ENCODE measurements around the gene ARMC9.
"Not testable (repeated sequence)": the region's sequence is repeated elsewhere in the genome, so short reads cannot be mapped to it uniquely, and the experiment has no call there.

The ARMC9 gene

DNA sequence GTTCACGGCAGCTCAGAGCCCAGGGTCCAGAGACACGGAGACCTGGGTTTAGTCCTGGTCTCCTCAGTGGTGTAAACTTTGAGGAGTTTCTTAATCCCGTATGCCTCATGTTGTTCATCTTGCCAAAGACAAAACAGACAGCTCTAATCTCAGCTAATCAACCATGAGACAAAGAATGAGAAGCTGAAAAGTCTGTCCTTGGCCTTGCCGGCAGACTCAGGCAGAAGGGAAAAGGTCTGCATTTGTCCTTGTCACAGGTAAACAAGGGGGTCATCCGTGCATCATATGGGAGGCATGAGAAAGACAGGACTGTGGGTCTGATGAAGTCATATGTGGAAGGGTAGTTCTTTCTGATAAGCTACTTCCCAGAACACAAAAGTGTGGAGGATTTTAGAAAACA lies 1.8 kb upstream of the ARMC9 start:
- DNase-seq (ENCODE audit: low read depth): no peak
- H3K4me3 ChIP-seq (replicated peaks; ENCODE audit: low read depth, low read length): no peak overlapping the region
- TF ChIP-seq, protein P1, sequence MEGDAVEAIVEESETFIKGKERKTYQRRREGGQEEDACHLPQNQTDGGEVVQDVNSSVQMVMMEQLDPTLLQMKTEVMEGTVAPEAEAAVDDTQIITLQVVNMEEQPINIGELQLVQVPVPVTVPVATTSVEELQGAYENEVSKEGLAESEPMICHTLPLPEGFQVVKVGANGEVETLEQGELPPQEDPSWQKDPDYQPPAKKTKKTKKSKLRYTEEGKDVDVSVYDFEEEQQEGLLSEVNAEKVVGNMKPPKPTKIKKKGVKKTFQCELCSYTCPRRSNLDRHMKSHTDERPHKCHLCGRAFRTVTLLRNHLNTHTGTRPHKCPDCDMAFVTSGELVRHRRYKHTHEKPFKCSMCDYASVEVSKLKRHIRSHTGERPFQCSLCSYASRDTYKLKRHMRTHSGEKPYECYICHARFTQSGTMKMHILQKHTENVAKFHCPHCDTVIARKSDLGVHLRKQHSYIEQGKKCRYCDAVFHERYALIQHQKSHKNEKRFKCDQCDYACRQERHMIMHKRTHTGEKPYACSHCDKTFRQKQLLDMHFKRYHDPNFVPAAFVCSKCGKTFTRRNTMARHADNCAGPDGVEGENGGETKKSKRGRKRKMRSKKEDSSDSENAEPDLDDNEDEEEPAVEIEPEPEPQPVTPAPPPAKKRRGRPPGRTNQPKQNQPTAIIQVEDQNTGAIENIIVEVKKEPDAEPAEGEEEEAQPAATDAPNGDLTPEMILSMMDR (IDR thresholded peaks at IDR 0.05; ENCODE audit: low read length, missing control alignments): no peak

DNA sequence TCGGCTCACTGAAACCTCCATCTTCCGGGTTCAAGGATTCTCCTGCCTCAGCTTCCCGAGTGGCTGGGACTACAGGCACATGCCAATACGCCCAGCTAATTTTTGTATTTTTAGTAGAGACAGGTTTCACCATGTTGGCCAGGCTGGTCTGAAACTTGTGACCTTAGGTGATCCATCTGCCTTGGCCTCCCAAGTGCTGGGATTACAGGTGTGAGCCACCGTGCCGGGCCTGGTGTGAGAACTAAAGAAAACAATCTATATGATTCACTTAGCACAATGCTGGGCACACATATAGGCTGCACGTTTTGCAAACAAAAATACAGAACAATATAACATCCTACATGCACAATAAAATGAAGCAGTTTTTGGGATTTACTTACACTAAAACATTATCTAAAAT lies 1.2 kb upstream of the ARMC9 start:
- not testable (repeated sequence) for DNase-seq (ENCODE audit: low read depth); H3K4me3 ChIP-seq (replicated peaks; ENCODE audit: low read depth, low read length)

DNA sequence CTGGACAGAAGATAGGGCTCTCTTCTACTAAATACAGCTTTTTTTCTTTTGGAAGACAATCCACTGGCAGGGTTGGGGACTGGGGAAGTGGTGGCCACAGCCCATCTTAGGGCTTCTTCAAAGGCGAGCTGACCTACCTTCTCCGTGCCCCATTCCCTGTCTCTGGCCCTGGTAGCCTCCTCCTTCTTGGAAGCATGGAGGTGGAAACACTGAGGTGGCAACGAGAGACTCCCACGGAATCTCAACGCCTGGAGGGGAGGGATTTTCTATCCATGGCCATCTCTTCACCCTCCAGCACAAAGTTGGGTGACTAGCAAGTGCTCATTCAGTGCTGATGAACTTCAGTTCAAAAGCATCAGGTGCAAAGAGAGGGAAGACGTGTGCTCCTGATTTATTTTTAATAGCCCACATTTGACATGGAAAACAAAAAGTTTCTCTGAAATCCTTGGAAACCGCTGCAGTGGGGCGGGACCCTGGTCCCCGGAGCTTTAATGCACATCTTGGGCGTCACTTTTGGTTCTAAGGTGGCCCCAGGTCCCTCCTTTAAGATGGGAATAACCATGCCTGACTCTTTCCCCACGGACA lies 633 bp upstream of the ARMC9 start:
- TF ChIP-seq, protein P1 (IDR thresholded peaks at IDR 0.05; ENCODE audit: low read length, missing control alignments): no peak
- H3K4me3 ChIP-seq (replicated peaks; ENCODE audit: low read depth, low read length): peak overlapping the region; percentile 92
- no peak for DNase-seq (ENCODE audit: low read depth)

DNA sequence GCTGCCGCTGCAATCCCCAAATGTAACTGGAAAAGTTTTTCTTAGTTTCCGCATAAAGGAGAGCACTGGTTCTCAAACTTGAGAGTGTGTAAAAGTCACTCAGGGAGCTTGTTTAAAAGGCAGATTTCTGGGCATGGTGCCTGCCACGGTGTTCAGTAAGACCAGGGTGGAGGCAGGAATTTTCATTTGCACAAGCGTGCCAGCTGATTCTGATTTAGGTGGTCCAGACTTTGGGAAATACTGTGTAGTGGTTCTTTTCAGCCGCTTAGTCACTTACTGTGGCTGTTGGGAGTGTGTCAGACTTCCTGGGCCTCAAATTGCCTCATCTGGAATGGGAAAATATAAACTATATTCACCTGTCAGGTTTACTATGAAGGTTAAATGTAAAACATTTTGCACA lies 788 bp downstream of the ARMC9 start:
- peak; percentile 42 for DNase-seq (ENCODE audit: low read depth)
- TF ChIP-seq, protein P1 (IDR thresholded peaks at IDR 0.05; ENCODE audit: low read length, missing control alignments): no peak
- peak overlapping the region; percentile 92 for H3K4me3 ChIP-seq (replicated peaks; ENCODE audit: low read depth, low read length)

DNA sequence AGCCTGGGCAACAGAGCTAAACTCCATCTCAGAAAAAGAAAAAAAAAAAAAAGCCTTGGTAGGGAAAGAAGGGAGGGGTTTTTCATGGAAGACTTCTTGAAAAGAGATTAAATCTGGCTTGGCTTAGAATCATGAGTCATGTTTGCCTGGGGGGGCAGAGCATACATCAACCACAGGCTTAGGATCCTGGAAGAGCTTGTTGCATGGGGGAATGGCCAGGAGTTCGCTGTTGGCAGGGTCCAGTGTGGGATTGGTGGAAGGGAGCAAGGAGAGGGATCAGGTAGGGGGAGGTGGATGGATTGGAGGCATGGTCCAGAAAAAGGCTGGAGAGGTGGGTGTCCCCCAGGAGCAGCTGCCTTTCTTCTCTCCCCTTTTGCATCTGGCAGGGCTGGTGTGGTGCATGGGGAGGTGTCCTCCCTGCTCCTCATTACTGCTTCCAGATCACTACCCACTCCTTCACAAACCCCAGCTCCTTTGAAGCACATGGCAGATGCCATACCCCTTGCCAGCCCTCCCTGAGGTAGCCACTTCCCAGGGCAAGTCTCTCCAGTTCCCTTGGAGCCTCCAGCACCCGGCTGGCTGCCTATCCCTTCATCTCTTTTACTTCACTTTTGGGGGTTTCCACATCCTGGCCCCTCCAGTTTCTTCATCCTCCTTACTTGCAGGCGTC lies 2.5 kb downstream of the ARMC9 start:
- peak; percentile 39 for DNase-seq (ENCODE audit: low read depth)
- TF ChIP-seq, protein P1 (IDR thresholded peaks at IDR 0.05; ENCODE audit: low read length, missing control alignments): no peak
- H3K4me3 ChIP-seq (replicated peaks; ENCODE audit: low read depth, low read length): peak overlapping the region; percentile 2

DNA sequence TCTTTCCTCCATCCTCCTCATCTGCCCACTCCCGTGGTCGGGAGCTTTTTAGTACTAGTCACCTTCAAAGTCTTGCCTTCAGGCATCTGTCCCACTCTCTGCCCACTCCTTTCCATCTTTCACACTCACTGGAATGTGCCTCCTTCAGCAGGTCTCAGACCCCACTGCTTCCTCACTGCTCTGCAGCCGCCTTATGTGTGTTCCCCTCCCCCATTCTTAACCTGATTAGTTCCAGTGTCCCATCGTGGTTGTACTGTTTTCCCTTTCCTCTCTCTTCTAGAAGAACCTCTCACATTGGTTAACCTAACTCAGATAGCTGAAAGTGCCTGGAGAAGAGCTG lies 3.0 kb downstream of the ARMC9 start:
- TF ChIP-seq, protein P1 (IDR thresholded peaks at IDR 0.05; ENCODE audit: low read length, missing control alignments): no peak
- no peak overlapping the region for H3K4me3 ChIP-seq (replicated peaks; ENCODE audit: low read depth, low read length)
- DNase-seq (ENCODE audit: low read depth): no peak

DNA sequence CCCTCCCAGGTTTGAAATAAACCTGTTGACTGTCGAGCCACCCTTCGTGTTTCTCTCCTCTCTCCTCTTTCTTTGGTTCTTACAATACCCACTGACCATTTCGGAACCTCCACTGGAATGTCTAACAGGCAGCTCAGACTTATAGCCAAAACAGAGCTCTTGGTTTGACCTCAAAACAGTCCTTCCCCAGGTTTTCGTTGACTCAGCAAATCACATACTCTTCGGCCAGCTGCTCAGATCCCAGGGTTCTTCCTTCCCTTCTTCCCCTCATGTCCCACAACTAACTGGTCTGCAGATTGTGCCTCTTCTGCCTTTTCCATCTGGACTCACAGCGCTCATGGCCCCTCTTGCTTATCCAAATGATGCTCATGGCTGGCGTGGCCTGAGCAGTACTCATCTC lies 4.7 kb downstream of the ARMC9 start:
- no peak overlapping the region for H3K4me3 ChIP-seq (replicated peaks; ENCODE audit: low read depth, low read length)
- TF ChIP-seq, protein P1 (IDR thresholded peaks at IDR 0.05; ENCODE audit: low read length, missing control alignments): no peak

More for the DNA sequence above, 4.7 kb downstream of the ARMC9 start:
- DNase-seq (ENCODE audit: low read depth): no peak

Data from fibroblast of pulmonary artery (primary cell).